ENCODE data around the gene PICALM.

The PICALM gene

DNA sequence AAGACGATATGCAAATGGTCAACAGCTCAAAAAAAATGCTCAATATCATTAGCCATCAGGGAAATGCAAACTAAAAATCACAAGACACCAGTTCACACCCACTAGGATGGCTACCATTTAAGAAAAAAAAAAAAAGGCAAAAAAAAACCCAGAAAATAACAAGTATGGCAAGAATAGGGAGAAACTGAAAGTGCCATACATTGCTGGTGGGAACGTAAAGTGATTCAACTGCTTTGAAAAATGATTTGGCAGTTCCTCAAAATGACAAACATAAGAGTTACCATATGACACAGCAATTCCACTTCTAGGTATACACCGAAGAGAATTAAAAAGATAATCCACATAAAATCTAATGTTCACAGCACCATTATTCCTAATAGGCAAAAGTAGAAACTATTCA lies 47.5 kb downstream of the PICALM start:
- H3K36me3 ChIP-seq (ENCODE audit: low read depth), result peaks cover 87% of the 10 kb centered on the region
- H3K4me3 ChIP-seq (ENCODE audit: severe bottlenecking), result no peak overlapping the region
- ATAC-seq (ENCODE audit: low read depth) (no peak), DNase-seq (ENCODE audit: low spot score) (no peak)
- H3K4me1 ChIP-seq (ENCODE audit: insufficient read depth, poor library complexity, severe bottlenecking), result no peaks in the 10 kb centered on the region
- H3K27ac ChIP-seq (ENCODE audit: poor library complexity, severe bottlenecking), result no peak overlapping the region
- H3K27me3 ChIP-seq (ENCODE audit: insufficient read depth, poor library complexity, severe bottlenecking), result no peaks in the 10 kb centered on the region
- TF ChIP-seq, protein P1, sequence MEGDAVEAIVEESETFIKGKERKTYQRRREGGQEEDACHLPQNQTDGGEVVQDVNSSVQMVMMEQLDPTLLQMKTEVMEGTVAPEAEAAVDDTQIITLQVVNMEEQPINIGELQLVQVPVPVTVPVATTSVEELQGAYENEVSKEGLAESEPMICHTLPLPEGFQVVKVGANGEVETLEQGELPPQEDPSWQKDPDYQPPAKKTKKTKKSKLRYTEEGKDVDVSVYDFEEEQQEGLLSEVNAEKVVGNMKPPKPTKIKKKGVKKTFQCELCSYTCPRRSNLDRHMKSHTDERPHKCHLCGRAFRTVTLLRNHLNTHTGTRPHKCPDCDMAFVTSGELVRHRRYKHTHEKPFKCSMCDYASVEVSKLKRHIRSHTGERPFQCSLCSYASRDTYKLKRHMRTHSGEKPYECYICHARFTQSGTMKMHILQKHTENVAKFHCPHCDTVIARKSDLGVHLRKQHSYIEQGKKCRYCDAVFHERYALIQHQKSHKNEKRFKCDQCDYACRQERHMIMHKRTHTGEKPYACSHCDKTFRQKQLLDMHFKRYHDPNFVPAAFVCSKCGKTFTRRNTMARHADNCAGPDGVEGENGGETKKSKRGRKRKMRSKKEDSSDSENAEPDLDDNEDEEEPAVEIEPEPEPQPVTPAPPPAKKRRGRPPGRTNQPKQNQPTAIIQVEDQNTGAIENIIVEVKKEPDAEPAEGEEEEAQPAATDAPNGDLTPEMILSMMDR (IDR thresholded peaks at IDR 0.05; ENCODE audit: poor library complexity, severe bottlenecking), result no peak
- H3K9me3 ChIP-seq (ENCODE audit: severe bottlenecking), result no peaks in the 10 kb centered on the region

DNA sequence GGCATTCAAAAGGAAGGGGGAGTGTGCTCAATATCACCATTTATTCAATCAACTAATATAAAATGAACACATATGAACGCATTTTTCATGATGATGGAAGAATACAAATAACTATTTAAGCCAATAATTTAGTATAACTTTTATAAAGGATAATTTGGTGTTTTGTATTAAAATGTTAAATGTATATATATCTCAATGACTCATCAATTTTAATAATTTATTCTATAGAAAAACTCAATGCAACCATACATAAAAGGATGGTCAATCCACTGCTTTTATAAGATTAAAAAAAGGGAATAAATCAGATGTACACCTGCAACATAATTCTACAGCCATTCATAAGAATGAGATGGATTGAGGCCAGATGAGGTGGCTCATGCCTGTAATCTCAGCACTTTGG lies 50.6 kb downstream of the PICALM start:
- ATAC-seq (ENCODE audit: low read depth) (no peak), DNase-seq (ENCODE audit: low spot score) (no peak)
- H3K9me3 ChIP-seq (ENCODE audit: severe bottlenecking), result no peaks in the 10 kb centered on the region
- H3K4me3 ChIP-seq (ENCODE audit: severe bottlenecking), result no peak overlapping the region
- H3K36me3 ChIP-seq (ENCODE audit: low read depth), result peaks cover 91% of the 10 kb centered on the region
- TF ChIP-seq, protein P1 (IDR thresholded peaks at IDR 0.05; ENCODE audit: poor library complexity, severe bottlenecking), result no peak
- H3K4me1 ChIP-seq (ENCODE audit: insufficient read depth, poor library complexity, severe bottlenecking), result no peaks in the 10 kb centered on the region
- H3K27me3 ChIP-seq (ENCODE audit: insufficient read depth, poor library complexity, severe bottlenecking), result no peaks in the 10 kb centered on the region
- H3K27ac ChIP-seq (ENCODE audit: poor library complexity, severe bottlenecking), result no peak overlapping the region

DNA sequence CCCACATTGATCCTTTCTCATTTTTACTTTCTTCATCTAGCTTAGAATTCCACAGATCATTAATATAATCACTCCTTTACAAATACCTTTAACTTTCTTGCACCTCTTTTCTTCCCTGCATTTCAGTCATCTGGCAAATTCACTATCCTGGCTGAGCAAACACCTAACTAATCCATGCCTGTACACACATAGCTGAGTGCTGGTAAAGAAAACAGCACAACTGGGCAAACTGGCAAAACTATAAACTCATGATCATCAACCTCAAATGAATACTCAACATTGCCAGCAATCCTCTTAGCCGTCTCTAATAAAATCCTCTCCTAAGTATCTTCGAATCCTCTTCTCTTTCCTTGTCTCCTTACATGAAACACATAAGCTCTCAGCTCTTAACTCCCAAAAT lies 52.4 kb downstream of the PICALM start:
- Histone ChIP-seq H3K4me1 (ENCODE audit: insufficient read depth, poor library complexity, severe bottlenecking) (no peaks in the 10 kb centered on the region), H3K27ac (ENCODE audit: poor library complexity, severe bottlenecking) (no peak overlapping the region), H3K9me3 (ENCODE audit: severe bottlenecking) (no peaks in the 10 kb centered on the region), H3K27me3 (ENCODE audit: insufficient read depth, poor library complexity, severe bottlenecking) (no peaks in the 10 kb centered on the region), H3K36me3 (ENCODE audit: low read depth) (peaks cover 91% of the 10 kb centered on the region), H3K4me3 (ENCODE audit: severe bottlenecking) (no peak overlapping the region)
- no peak for DNase-seq (ENCODE audit: low spot score)
- TF ChIP-seq, protein P1 (IDR thresholded peaks at IDR 0.05; ENCODE audit: poor library complexity, severe bottlenecking), result no peak
- no peak for ATAC-seq (ENCODE audit: low read depth)

DNA sequence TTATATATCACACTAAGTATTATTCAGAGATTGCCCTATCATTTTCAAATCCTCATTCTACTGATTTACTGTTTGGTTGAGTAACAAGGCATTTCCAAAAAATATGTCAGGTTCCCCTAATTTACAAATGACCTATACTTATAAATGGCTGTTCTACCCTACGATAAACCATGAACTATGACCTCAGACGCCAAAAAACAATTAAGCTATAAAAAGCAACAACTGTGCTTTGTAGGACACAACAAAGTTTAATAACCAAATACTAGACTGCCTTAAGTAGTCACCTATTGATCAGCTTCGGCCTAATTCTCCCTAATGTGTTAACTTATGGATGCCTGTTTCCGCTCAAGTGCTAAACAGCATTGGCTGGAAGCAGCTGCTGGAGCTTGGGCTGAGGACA lies 53.2 kb downstream of the PICALM start:
- TF ChIP-seq, protein P1 (IDR thresholded peaks at IDR 0.05; ENCODE audit: poor library complexity, severe bottlenecking), result no peak
- H3K4me3 ChIP-seq (ENCODE audit: severe bottlenecking), result no peak overlapping the region
- H3K4me1 ChIP-seq (ENCODE audit: insufficient read depth, poor library complexity, severe bottlenecking), result no peaks in the 10 kb centered on the region
- no peak for DNase-seq (ENCODE audit: low spot score)
- no peaks in the 10 kb centered on the region for H3K27me3 ChIP-seq (ENCODE audit: insufficient read depth, poor library complexity, severe bottlenecking)
- H3K27ac ChIP-seq (ENCODE audit: poor library complexity, severe bottlenecking), result no peak overlapping the region
- no peak for ATAC-seq (ENCODE audit: low read depth)
- peaks cover 95% of the 10 kb centered on the region for H3K36me3 ChIP-seq (ENCODE audit: low read depth)
- H3K9me3 ChIP-seq (ENCODE audit: severe bottlenecking), result no peaks in the 10 kb centered on the region

DNA sequence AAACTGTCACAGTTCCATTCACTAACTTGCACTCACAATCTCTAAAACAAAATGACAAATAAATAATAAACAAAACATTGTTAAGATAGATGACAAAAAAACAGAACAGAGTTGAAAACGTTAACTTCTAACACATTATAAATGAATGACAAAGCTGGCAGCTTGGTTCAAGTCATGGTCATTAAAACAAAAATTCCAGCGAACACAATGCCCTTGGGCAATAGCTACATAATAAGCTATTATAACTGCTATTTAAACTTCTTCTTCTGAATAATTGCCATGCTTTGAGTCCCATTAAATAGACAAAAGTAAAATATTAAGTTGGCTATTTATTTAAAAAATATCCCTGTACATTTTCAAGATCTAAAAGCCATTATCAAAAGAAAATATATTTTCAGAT lies 54.7 kb downstream of the PICALM start:
- Histone ChIP-seq H3K4me1 (ENCODE audit: insufficient read depth, poor library complexity, severe bottlenecking) (no peaks in the 10 kb centered on the region), H3K36me3 (ENCODE audit: low read depth) (peaks cover 95% of the 10 kb centered on the region), H3K4me3 (ENCODE audit: severe bottlenecking) (no peak overlapping the region), H3K27ac (ENCODE audit: poor library complexity, severe bottlenecking) (no peak overlapping the region), H3K27me3 (ENCODE audit: insufficient read depth, poor library complexity, severe bottlenecking) (no peaks in the 10 kb centered on the region), H3K9me3 (ENCODE audit: severe bottlenecking) (no peaks in the 10 kb centered on the region)
- DNase-seq (ENCODE audit: low spot score), result no peak
- TF ChIP-seq, protein P1 (IDR thresholded peaks at IDR 0.05; ENCODE audit: poor library complexity, severe bottlenecking), result no peak
- no peak for ATAC-seq (ENCODE audit: low read depth)

Measured in RWPE2 (cell line).